Esophagus squamous epithelium (tissue), 5 donors: Measurements from ENCODE around the gene PTH2. TPM values are rescaled to one million over a fixed set of nuclear protein-coding genes. Genes with fewer than 3 reads are reported as not detected.

ENCODE experiments used
- DNase-seq: peaks from one replicate; lab custom pipeline; 2025; lab: John Stamatoyannopoulos, UW
- H3K27ac ChIP-seq, 4 donors: fragments of 200-600 bp; sonication (generic); one replicate each; pipeline ENCODE4 v1.5.1; 2016 to 2019; ENCODE audit warnings: mild to moderate bottlenecking in 1 of 4
- H3K27me3 ChIP-seq, 4 donors: fragments of 200-600 bp; sonication (generic); 1 replicate in 3 of 4; 2 replicates in 1 of 4; pipeline versions ENCODE4 v1.5.1 to v1.6.0; 2017 to 2021; ENCODE audit warnings: antibody characterized with exemption in 1 of 4
- H3K36me3 ChIP-seq, 3 donors: fragments of 200-600 bp; sonication (generic); one replicate each; pipeline ENCODE4 v1.5.1; 2016 to 2019
- H3K4me1 ChIP-seq, 3 donors: fragments of 200-600 bp; sonication (generic); one replicate each; pipeline ENCODE4 v1.5.1; 2017 to 2019
- H3K4me3 ChIP-seq, 4 donors: fragments of 200-600 bp; sonication (generic); 1 replicate in 3 of 4; 2 replicates in 1 of 4; pipeline ENCODE4 v1.5.1; 2016 to 2019; ENCODE audit warnings: mild to moderate bottlenecking in 2 of 4, moderate library complexity in 1 of 4
- H3K9me3 ChIP-seq, 3 donors: fragments of 200-600 bp; sonication (generic); one replicate each; pipeline ENCODE4 v1.5.1; 2016 to 2019
- POLR2A ChIP-seq, 4 donors: fragments of 450-650 bp; IDR thresholded peaks; one replicate each; pipeline ENCODE4 v1.6.1; 2017; ENCODE audit warnings: antibody characterized with exemption in 4 of 4, mild to moderate bottlenecking in 4 of 4, moderate library complexity in 3 of 4
- WGBS, 2 donors: methylation state at CpG; one replicate each; pipeline ENCODE4 v1.1.5; 2018; 5-methylcytosine and 5-hydroxymethylcytosine counted together
- intact Hi-C: fragments of 100-400 bp; cut with DNase I; formaldehyde crosslinking; loops from one replicate; pipeline ENCODE4 v1.15.0; 2022
- total RNA-seq, 4 donors: library from RNA; depleted of rRNA; stranded (reverse); fragments of >200 nt; gene quantifications; one replicate each; pipeline ENCODE4 v1.1.0, GENCODE V29; 2016
- TF ChIP-seq, protein P1 (sequence below), 6 experiments: fragments of 450-650 bp in 4 of 6; fragments of 200-600 bp in 2 of 6; sonication (generic) in 2 of 6; IDR thresholded peaks; one replicate each; pipeline ENCODE4 v1.5.1; 2016 to 2019; ENCODE audit warnings: antibody characterized with exemption in 6 of 6, mild to moderate bottlenecking in 4 of 6, moderate library complexity in 4 of 6
- donor health status: DM: yes; HTN: yes; CAD: no.

Gene PTH2
- total RNA-seq, 4 donors from 2014 or later: not detected

DNA sequence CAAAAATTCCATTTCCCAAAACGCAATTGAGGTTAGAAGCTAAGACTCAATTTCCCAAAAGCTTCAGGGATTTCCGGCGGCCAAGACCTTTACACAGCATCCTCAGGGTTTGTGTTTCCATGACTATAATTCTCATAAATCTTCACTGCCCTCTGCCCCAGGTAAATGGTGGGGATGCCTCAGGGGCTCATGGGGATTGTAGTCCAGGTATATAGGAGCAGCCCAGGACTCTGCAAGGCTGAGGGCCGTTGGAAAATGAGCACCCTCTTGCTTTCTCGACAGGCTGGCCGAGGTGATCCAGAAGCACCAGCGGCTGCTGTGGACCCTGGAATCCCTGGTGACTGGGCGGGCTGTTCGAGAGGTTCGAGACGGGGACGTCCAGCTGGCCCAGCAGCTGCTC, 36.1 kb upstream of the PTH2 start:
- Histone ChIP-seq H3K36me3 (peaks cover 0 to 65% (median 9%) of the 10 kb centered on the region in 3 donors), H3K4me3 (no peak overlapping the region), H3K4me1 (peaks cover 1 to 34% (median 10%) of the 10 kb centered on the region in 3 donors), H3K27me3 (no peaks in the 10 kb centered on the region), H3K9me3 (no peaks in the 10 kb centered on the region), H3K27ac (peak overlapping the region in 1 of 4 donors; percentile 80)
- 91 to 95% methylated on average over 3 to 10 of the region's 12 CpGs for WGBS, 2 donors
- DNase-seq: no peak
- TF ChIP-seq, protein P1, sequence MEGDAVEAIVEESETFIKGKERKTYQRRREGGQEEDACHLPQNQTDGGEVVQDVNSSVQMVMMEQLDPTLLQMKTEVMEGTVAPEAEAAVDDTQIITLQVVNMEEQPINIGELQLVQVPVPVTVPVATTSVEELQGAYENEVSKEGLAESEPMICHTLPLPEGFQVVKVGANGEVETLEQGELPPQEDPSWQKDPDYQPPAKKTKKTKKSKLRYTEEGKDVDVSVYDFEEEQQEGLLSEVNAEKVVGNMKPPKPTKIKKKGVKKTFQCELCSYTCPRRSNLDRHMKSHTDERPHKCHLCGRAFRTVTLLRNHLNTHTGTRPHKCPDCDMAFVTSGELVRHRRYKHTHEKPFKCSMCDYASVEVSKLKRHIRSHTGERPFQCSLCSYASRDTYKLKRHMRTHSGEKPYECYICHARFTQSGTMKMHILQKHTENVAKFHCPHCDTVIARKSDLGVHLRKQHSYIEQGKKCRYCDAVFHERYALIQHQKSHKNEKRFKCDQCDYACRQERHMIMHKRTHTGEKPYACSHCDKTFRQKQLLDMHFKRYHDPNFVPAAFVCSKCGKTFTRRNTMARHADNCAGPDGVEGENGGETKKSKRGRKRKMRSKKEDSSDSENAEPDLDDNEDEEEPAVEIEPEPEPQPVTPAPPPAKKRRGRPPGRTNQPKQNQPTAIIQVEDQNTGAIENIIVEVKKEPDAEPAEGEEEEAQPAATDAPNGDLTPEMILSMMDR (IDR thresholded peaks at IDR 0.05): no peak
- TF ChIP-seq POLR2A (IDR thresholded peaks at IDR 0.05): no peak
- intact Hi-C loops: no loop called here

DNA sequence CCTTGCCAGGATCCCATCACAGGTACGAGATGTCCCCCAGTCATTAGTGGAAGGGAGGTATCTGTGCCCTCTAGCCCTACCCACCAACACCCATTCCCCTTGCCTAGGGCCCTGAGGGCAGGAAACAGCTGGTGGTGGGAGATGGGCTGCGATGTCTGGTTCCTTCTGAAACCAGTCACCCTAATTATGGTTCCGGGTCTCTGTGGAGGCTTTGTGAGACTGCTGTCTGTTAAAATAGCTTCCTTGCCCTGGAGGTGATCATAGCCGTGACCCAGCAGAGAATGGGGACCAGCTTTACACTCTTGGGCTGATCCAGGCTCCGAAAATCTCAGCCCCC, 35.3 kb upstream of the PTH2 start:
- H3K36me3 ChIP-seq: peaks cover 0 to 57% (median 9%) of the 10 kb centered on the region in 3 donors
- no peak overlapping the region for H3K4me3 ChIP-seq
- peaks cover 4 to 43% (median 16%) of the 10 kb centered on the region in 3 donors for H3K4me1 ChIP-seq
- H3K27ac ChIP-seq: peak overlapping the region; percentile 28 to 83 (median 78)
- 81 to 89% methylated on average over 3 to 5 of the region's 5 CpGs for WGBS, 2 donors
- H3K9me3 ChIP-seq: no peaks in the 10 kb centered on the region
- TF ChIP-seq, protein P1 (IDR thresholded peaks at IDR 0.05): no peak
- no peak for TF ChIP-seq POLR2A (IDR thresholded peaks at IDR 0.05)
- no peaks in the 10 kb centered on the region for H3K27me3 ChIP-seq
- DNase-seq: no peak
- intact Hi-C loops: no loop called here

DNA sequence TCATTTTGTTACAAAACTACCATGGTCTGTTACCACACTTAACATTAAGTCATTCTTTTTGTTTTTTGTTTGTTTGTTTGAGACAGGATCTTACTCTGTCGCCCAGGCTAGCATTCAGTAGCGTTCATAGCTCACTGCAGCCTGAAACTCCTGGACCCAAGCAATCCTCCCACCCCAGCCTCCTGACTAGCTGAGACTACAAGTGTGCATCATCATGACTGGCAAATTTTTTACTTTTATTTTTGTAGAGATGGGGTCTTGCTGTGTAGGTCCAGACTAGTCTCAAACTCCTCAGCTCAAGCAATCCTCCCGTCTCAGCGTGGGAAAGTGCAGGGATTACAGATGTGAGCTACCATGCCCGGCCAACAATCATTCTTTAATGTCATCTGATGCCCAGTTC, 33.1 kb upstream of the PTH2 start:
- H3K36me3 ChIP-seq: peaks cover 0 to 44% (median 9%) of the 10 kb centered on the region in 3 donors
- DNase-seq: no peak
- H3K27me3 ChIP-seq: no peaks in the 10 kb centered on the region
- peak overlapping the region; percentile 31 to 83 (median 78) for H3K27ac ChIP-seq
- intact Hi-C loops: no loop called here
- H3K4me3 ChIP-seq: no peak overlapping the region
- 65 to 90% methylated on average over 5 of the region's 5 CpGs for WGBS, 2 donors
- TF ChIP-seq, protein P1 (IDR thresholded peaks at IDR 0.05): no peak
- TF ChIP-seq POLR2A (IDR thresholded peaks at IDR 0.05): no peak
- no peaks in the 10 kb centered on the region for H3K9me3 ChIP-seq
- peaks cover 4 to 54% (median 16%) of the 10 kb centered on the region in 3 donors for H3K4me1 ChIP-seq

DNA sequence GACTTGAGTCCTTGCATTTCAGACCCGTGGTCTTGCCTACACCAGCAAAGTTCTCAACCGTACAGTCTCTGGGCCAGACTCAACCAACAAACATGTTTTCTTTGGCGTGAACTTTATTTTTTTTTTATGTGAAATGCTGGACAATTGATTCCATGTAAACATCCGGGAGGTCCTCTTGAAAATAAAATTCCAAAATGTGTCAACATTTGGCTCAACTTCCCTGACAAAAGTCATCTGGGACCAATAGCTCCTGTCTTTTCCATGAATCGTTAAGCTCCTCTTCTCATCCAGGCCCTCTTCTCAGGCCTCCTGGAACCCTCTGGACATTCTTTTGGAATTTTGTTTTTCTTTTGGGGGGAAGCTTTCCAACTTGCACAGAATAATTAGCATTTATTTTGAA, 32.5 kb upstream of the PTH2 start:
- TF ChIP-seq POLR2A (IDR thresholded peaks at IDR 0.05): no peak
- no peaks in the 10 kb centered on the region for H3K27me3 ChIP-seq
- peak overlapping the region; percentile 31 to 97 (median 64) for H3K27ac ChIP-seq
- no peaks in the 10 kb centered on the region for H3K9me3 ChIP-seq
- peaks cover 5 to 60% (median 17%) of the 10 kb centered on the region in 3 donors for H3K4me1 ChIP-seq
- peaks cover 0 to 38% (median 9%) of the 10 kb centered on the region in 3 donors for H3K36me3 ChIP-seq
- DNase-seq: no peak
- no peak overlapping the region for H3K4me3 ChIP-seq
- intact Hi-C loops: no loop called here
- WGBS, 2 donors: 63 to 69% methylated on average over 5 of the region's 5 CpGs

DNA sequence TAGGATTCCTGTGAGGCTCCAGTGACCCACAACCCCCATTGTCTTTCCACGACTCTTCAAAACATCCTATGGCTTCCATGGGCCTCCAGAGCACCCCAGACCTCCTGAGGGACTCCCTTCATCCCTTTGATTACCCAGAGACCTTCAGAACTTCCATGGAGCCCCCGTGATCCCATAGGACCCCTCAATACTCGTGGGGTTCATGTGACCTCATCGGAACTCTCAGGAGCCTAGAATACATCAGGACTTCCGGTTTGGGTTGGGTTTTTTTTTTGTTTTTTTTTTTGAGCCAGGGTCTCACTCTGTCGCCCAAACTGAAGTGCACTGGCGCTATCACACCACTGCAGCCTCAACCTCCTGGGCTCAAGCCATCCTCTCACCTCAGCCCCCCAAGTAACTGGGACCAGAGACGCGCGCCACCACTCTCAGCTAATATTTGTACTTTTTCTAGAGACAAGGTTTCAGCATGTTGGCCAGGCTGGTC, 30.6 kb upstream of the PTH2 start:
- Histone ChIP-seq H3K27ac (peak overlapping the region; percentile 96 to 99 (median 98)), H3K9me3 (no peaks in the 10 kb centered on the region), H3K36me3 (peaks cover 0 to 32% (median 5%) of the 10 kb centered on the region in 3 donors), H3K27me3 (no peaks in the 10 kb centered on the region), H3K4me1 (peaks cover 10 to 74% (median 20%) of the 10 kb centered on the region in 3 donors), H3K4me3 (peak overlapping the region; percentile 46 to 94 (median 78))
- intact Hi-C loops: no loop called here
- DNase-seq: no peak
- TF ChIP-seq, protein P1 (IDR thresholded peaks at IDR 0.05): no peak
- no peak for TF ChIP-seq POLR2A (IDR thresholded peaks at IDR 0.05)
- 29 to 38% methylated on average over 7 to 10 of the region's 10 CpGs for WGBS, 2 donors
